Pulmonary artery endothelial cell (primary cell): ENCODE data around the gene FHOD3. TPM values are rescaled to one million over a fixed set of nuclear protein-coding genes. Genes with fewer than 3 reads are reported as not detected.

Experiments
- DNase-seq: peaks from one replicate; pipeline ENCODE4 v3.0.0-alpha.2; 2011; ENCODE audit warnings: low read depth, low spot score
- total RNA-seq: library from RNA; depleted of rRNA; stranded (reverse); fragments of >200 nt; gene quantifications from 2 replicates; pipeline ENCODE4 v1.2.3, GENCODE V29; 2014

Gene FHOD3
- total RNA-seq, 1 donor from 2014 or later, result 0.07 TPM

DNA sequence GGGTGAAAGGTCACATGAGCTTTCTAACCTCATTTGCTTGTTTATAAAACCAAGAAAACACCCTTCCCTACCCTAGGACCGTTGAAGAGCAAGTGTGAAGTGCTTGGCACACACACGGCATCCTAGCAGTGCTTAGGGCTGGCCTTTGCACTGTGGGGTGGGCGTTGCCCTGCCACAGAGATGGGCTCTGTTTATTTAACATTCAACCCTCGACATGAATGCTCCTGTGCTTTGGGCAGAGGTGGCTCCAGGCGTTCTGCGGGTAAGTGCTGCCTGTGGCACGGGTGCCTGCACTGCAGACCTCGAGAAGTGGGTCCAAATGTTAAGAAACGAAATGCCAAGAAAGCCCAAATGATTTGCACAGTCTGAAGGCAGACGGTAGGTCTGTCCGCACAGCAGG lies 170.1 kb downstream of the FHOD3 start:
- no peak for DNase-seq

DNA sequence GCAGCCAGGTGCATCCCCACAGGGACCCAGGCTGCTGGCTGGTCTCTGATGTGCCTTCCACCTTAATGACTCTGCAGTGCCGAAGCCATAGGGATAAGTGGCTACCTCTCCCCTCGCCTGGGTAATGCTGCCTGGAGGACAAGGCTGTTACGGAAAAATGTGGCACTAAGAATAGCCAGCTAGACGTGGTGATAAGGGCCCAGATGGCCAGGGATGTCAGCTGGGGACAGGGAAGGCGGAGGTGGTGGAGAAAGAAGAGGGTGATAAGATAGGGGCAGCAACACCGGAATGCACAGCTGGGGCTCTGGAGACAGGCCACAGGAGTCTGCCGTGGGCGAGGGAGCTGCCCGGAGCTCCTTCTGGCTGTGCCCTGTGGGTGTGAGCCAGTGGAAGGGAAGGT lies 170.6 kb downstream of the FHOD3 start:
- no peak for DNase-seq

GRCh38 chr18:36469461-36469860 lies 171.9 kb downstream of the FHOD3 start:
- no peak for DNase-seq

GRCh38 chr18:36470896-36471295 lies 173.4 kb downstream of the FHOD3 start:
- no peak for DNase-seq

GRCh38 chr18:36471393-36471792 lies 173.9 kb downstream of the FHOD3 start:
- DNase-seq, result no peak

DNA sequence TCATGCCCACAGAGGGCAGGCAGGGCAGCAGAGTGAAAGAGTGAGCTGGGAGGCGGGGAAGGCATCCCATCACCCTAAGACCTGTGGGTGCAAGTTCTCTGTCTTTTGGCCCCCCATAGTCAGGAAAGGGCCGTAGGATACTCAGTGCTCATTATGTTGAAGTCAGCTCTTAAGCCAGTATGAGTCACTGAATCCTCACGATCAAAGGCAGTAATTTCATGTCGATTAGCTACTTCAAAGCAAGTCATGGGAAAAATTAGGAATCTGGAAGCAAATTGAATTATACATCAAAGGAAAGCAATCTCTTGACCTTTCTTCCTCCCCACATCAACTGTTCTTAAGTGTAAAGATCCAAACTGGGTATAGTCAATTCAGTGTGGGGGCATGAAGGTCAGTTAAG lies 178.9 kb downstream of the FHOD3 start:
- DNase-seq, result no peak

GRCh38 chr18:36477776-36478175 lies 180.3 kb downstream of the FHOD3 start:
- no peak for DNase-seq

GRCh38 chr18:36481201-36481657 lies 183.7 kb downstream of the FHOD3 start:
- DNase-seq, result no peak

DNA sequence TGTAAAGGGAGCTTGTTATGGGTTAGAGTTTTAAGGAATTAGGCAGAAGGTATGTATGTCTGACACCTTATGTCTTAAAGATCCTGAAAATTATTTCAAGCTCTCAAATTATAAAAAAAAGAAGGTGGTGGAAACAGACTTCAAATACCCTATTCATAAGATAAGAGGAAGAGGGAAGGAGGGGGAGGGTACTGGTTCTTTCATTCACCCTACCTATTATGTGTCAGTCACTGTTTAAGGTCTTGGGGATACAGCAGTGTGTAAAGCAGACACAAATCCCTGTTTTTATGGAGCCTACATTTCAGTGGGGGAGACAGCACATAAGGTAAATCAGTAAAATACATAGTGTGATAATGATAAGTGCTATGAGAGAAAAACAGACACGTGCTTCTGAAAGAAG lies 184.4 kb downstream of the FHOD3 start:
- DNase-seq, result no peak

DNA sequence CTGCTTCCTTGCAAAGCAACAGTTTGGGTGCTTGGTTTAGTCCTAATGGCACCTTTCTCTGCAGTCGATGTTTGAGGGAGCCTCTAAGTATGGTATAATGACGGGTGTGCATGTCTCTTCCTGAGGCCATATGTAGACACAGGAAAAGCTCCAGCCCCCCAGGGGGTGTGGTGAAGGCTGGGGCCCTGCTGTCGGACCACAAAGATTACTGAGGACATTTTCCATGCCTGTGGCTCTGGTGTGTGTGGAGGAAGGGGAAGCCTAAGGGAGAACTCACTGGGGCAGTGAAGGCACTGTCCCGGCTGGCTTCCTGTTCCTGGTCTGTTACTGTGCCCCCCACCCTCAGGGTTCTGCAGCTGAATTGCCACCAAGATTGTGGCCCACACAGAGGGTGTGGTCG lies 187.1 kb downstream of the FHOD3 start:
- DNase-seq, result no peak

GRCh38 chr18:36485772-36486171 lies 188.3 kb downstream of the FHOD3 start:
- DNase-seq, result no peak

- DNase-seq, result no peak
Observed at GRCh38 chr18:36488131-36488530, 190.6 kb downstream of the FHOD3 start.

- no peak for DNase-seq
Observed at GRCh38 chr18:36490897-36491296, 193.4 kb downstream of the FHOD3 start.

GRCh38 chr18:36492604-36493329 lies 195.3 kb downstream of the FHOD3 start:
- no peak for DNase-seq

GRCh38 chr18:36493349-36494159 lies 196.0 kb downstream of the FHOD3 start:
- no peak for DNase-seq

GRCh38 chr18:36494160-36494437 lies 196.6 kb downstream of the FHOD3 start:
- DNase-seq, result no peak

DNA sequence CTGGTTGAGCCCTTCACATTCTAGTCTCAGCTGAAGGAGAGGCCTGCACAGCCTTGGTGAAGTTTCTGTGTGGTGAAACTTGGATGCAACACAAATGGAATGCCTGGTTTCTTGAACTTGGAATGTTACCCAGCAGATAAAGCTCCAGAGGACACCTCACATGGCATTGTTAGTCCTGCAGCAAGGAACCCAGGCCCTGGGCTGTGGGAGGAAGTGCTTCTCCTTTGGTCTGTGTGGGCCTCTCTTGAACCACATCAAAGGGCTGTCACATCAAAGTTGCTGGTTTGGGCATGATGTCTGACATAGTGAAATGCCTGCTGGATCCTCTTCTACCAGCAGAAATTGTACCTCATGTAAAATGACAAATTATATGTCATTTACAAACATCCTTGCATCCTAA lies 198.5 kb downstream of the FHOD3 start:
- no peak for DNase-seq

GRCh38 chr18:36499938-36500337 lies 202.4 kb downstream of the FHOD3 start:
- no peak for DNase-seq

GRCh38 chr18:36501100-36501499 lies 203.6 kb downstream of the FHOD3 start:
- no peak for DNase-seq

DNA sequence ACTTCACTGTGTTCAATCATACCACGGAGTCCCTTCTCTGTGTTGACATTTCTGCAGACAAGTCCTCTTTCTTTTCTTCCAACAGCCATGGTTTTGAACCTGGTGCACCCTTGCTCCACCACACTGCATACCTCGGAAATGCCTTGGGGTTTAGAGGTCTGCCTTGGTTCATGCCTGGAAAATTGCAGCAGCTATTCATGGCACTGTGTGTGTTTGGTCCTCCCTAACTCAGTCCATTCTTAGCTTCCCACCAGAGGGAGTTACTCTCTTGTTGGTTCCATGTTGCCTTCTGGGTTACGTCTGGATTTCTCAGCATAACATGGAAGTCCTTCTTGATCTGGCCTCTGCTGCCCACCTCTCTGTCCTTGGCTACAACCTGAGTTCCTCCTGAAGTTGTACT lies 206.0 kb downstream of the FHOD3 start:
- DNase-seq, result no peak

DNA sequence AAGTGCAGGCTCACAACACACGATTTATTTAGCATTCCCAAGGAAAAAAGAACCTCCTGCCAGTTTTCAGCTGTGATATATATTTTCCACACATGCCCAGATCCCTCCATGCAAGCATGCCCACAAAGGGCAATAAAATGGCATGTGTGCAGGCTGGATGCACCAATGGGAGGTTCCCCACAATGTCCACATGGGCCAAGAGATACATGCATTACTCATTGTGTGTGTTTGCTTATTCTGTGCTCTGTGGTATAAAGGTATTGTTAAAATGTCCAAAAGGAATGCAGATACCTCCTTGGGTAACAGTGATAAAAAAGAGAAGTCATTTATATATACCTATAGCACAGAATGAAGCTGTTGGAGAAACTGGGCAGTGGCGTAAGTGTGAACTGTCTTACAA lies 207.4 kb downstream of the FHOD3 start:
- DNase-seq, result no peak

GRCh38 chr18:36505665-36506064 lies 208.2 kb downstream of the FHOD3 start:
- no peak for DNase-seq

DNA sequence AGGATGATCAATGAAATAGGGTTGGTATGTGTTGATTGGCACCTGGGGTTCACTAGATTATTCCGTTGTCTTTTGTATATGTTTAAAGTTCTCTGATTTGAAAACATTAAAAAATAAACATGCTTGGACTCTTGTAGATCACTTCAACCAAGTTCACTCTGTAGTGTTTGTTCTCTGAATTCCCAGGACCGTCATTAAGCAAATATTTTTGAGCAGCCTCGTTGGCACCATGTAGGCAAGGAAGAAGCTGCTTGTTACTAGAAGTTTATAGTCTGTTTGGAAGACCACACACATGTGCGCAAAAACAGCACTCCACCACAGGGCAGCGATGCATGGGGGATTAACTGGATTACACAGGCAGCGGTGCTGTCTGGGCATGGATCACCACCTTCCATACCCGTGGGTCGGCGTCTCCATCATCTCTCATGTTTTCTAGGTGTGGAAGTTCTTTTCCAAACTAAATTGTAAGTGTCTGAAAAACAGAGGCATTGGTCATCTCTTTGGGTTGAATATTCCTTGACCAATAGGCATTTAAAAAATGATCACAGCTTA lies 212.2 kb downstream of the FHOD3 start:
- DNase-seq, result no peak
